NB4 (cell line): Measurements from ENCODE around the gene AP4S1.

Experiments
- CTCF ChIP-seq: IDR thresholded peaks from one replicate; pipeline ENCODE4 v1.5.1; 2012; ENCODE audit warnings: low read depth, low read length
- POLR2A ChIP-seq: IDR thresholded peaks from 2 replicates; pipeline ENCODE4 v1.6.1; 2011; ENCODE audit warnings: mild to moderate bottlenecking; ENCODE audit not compliant: insufficient read length; ENCODE audit errors: extremely low read depth

DNA sequence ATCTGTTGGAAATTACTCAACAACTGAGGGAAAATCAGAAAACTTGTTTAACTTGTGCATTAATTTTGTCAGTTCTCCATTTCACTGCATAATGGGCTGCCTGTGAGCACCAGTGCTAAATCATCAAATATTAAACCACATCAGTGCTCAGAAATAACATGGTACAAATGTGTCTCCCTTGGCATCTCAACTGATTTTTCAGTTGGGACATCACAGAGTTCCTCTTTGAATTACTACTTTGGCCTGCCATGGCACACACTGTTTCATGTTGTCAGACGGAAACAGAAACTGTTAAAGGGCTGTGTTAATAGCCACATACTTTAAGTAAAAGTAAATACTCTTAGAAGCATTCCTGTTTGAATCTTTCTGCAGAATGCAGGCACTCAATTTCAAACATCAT is 42.8 kb downstream of the AP4S1 start:
- TF ChIP-seq CTCF (no peak), POLR2A (no peak)
